GM18526 (cell line): ENCODE data around the gene FGFBP1.

Experiments
- POLR2A ChIP-seq: IDR thresholded peaks from 3 replicates; pipeline ENCODE4 v1.6.1; 2011; ENCODE audit not compliant: insufficient read length; ENCODE audit errors: extremely low read depth

Gene FGFBP1

DNA sequence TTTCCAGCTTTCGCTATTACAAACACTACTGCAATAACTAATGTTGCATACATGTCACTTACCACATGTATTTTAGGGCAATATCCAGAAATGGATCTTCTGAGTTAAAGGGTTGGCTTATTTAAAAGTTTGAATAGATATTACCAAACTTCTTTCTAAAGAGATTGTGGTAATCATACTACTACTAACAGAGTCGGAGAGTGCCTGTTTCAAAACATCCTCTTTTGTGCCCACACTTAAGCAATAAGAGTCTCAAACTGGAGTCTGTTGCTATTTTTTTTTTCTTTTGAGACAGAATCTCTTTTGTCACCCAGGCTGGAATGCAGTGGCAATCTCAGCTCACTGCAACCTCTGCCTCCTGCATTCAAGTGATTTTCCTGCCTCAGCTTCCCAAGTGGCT lies 35.8 kb downstream of the FGFBP1 start:
- no peak for TF ChIP-seq POLR2A

DNA sequence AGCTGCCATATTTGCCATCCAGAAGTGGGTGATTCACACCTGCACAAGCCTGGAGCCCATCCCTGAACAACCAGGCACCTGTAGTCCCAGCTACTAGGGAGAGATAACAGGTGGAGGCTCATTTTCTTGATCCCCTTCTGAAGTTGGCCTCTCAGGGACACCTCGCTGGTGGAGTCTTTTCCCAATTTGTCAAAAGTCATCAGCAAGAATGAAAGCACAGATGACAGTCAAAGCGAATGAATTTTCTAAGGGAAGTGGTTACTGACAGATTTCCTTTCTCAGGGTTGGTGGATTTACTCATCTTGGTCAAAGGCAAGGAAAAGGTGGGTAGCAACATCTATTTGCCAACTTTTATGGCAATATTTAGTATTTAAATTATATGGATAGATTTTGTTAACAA lies 36.5 kb downstream of the FGFBP1 start:
- TF ChIP-seq POLR2A = no peak

GRCh38 chr4:15901007-15901406 lies 37.5 kb downstream of the FGFBP1 start:
- no peak for TF ChIP-seq POLR2A

DNA sequence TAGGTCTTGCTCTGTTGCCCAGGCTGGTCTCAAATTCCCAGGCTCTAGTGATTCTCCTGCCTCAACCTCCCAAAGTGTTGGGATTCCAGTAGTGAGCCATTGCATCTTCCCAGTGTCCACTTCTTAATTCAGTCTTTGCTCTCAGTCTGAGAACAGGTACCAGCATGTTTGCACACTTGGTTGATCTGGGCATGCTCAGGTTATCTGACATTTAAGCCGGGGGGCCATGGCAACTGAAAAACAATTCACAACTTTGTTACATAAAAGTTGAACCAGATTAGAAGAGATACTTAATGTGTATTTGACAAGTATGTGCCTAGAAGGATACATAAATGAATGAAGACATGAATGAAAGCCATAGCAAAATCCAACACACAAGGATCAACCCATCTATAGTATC lies 39.0 kb downstream of the FGFBP1 start:
- no peak for TF ChIP-seq POLR2A

DNA sequence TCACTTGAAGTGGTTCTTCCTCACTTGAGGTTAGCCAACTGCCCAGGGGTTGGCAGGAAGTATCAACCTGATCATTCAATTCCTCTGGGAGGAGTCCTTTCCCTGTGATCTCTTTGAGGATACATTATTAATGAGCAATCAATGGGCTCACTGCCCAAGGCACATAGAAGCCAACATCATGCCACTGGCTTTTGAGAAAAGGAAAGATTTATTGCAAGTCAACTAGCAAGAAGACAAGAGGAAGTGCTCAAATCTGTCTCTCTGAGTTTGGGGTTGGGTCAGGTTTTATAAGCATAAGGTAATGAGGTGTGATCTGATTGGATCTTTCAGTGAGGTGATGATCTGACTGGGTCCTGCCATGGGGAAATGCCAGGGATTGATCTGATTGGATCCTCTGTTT lies 39.6 kb downstream of the FGFBP1 start:
- TF ChIP-seq POLR2A = no peak

DNA sequence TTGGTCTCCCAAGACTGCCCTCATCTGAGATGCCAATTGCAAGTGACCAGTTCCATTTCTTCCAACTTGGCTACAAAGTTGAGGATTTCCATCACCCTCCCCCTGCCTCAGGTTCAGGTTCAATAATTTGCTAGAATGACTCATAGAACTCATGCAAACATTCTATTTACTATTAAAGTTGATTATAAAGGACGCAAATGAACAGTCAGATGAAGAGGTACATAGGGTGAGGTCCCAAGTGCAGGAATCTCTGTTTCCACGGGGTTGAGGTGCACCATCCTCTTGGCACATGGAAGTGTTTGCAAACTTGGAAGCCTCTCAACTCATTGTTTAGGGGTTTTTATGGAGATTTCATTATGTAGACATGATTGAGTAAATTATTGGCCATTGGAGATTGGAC lies 41.0 kb downstream of the FGFBP1 start:
- TF ChIP-seq POLR2A = no peak

- no peak for TF ChIP-seq POLR2A
Observed at GRCh38 chr4:15894921-15895916, 43.3 kb downstream of the FGFBP1 start.

DNA sequence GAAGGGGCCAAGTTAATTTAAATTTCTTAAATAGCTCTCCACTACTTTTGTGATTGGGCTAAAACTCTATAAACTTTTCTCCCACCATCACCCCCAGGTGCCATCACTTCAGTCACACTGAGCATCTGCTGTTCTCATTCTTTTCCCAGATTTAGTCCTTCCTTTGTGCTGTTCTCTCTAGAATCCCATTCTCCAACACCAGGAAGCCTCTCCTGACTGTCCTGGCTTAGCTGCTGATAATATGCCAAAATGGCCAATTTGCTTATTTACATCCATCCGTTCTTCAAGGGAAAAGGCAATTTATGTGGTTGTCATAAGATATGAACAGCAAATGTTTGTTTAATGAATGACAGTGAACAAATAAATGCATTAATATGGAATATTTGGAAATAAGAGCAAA lies 44.1 kb downstream of the FGFBP1 start:
- TF ChIP-seq POLR2A = no peak

- no peak for TF ChIP-seq POLR2A
Observed at GRCh38 chr4:15893962-15894361, 44.6 kb downstream of the FGFBP1 start.

GRCh38 chr4:15891312-15891711 lies 47.2 kb downstream of the FGFBP1 start:
- no peak for TF ChIP-seq POLR2A

DNA sequence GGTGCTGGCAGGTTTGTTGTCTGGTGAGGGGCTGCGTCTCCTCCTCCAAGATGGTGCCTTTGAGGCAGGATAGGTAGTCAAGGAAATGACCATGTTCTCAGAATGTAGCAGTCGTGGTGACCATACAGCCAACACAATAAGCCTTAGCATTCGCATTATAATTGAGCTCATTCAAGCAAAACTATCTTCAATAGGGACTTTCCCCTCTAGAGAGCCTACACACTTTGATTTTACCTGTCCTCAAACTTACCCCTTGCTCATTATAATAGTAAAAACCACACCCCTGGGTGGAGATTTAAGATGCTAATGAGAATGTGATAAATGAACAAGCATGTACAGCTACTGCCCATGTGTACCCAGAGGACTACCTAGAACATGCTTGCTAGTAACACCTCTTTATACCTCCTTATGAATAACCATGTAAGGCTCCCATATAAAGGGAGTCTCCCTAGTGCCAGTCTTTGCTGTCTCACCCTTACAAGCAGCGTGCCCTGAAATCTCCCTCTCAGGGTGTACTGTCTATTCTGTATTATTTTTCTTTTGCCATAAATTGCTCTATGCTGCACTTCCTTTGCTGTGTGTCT lies 48.2 kb downstream of the FGFBP1 start:
- TF ChIP-seq POLR2A = no peak

GRCh38 chr4:15888515-15888914 lies 50.0 kb downstream of the FGFBP1 start:
- no peak for TF ChIP-seq POLR2A
